Measurements from ENCODE around the gene SLC22A1. TPM values are rescaled to one million over a fixed set of nuclear protein-coding genes. Genes with fewer than 3 reads are reported as not detected.
A peak's percentile ranks its signal among the peaks of the same experiment; 100 is the strongest.
"Not testable (repeated sequence)": the region's sequence is repeated elsewhere in the genome, so short reads cannot be mapped to it uniquely, and the experiment has no call there.

The SLC22A1 gene
- total RNA-seq, 1 experiment from 2014 or later = 0.95 TPM

GRCh38 chr6:160131636-160132296 lies 10.2 kb downstream of the SLC22A1 start:
- DNase-seq (ENCODE audit: low read depth, low spot score) = no peak

GRCh38 chr6:160132297-160132637 lies 10.7 kb downstream of the SLC22A1 start:
- in situ Hi-C loops (cut with HindIII; ENCODE audit: low pct_unique_long_range_greater_than_20kb, low sequenced_read_pairs) = no loop called here
- DNase-seq (ENCODE audit: low read depth, low spot score) = no peak

More at GRCh38 chr6:160131636-160132296, 10.2 kb downstream of the SLC22A1 start:
- in situ Hi-C loops (cut with HindIII; ENCODE audit: low pct_unique_long_range_greater_than_20kb, low sequenced_read_pairs) = no loop called here

GRCh38 chr6:160132776-160133338 lies 11.2 kb downstream of the SLC22A1 start:
- DNase-seq (ENCODE audit: low read depth, low spot score) = no peak
- in situ Hi-C loops (cut with HindIII; ENCODE audit: low pct_unique_long_range_greater_than_20kb, low sequenced_read_pairs) = no loop called here

- in situ Hi-C loops (cut with HindIII; ENCODE audit: low pct_unique_long_range_greater_than_20kb, low sequenced_read_pairs) = no loop called here
- DNase-seq (ENCODE audit: low read depth, low spot score) = no peak
These were observed 12.1 kb downstream of the SLC22A1 start for GRCh38 chr6:160133441-160134336.

- in situ Hi-C loops (cut with HindIII; ENCODE audit: low pct_unique_long_range_greater_than_20kb, low sequenced_read_pairs); DNase-seq (ENCODE audit: low read depth, low spot score): not testable (repeated sequence)
These were observed 12.7 kb downstream of the SLC22A1 start for GRCh38 chr6:160134337-160134751.

GRCh38 chr6:160134779-160135547 lies 13.3 kb downstream of the SLC22A1 start:
- DNase-seq (ENCODE audit: low read depth, low spot score) = no peak
- in situ Hi-C loops (cut with HindIII; ENCODE audit: low pct_unique_long_range_greater_than_20kb, low sequenced_read_pairs) = no loop called here

GRCh38 chr6:160135907-160136655 lies 14.5 kb downstream of the SLC22A1 start:
- in situ Hi-C loops (cut with HindIII; ENCODE audit: low pct_unique_long_range_greater_than_20kb, low sequenced_read_pairs) = no loop called here
- no peak for DNase-seq (ENCODE audit: low read depth, low spot score)

- DNase-seq (ENCODE audit: low read depth, low spot score) = no peak
- in situ Hi-C loops (cut with HindIII; ENCODE audit: low pct_unique_long_range_greater_than_20kb, low sequenced_read_pairs) = no loop called here
These were observed 15.7 kb downstream of the SLC22A1 start for GRCh38 chr6:160137130-160137988.

- peak; percentile 56 for DNase-seq (ENCODE audit: low read depth, low spot score)
These were observed 16.6 kb downstream of the SLC22A1 start for GRCh38 chr6:160137989-160138835.

GRCh38 chr6:160138839-160139419 lies 17.3 kb downstream of the SLC22A1 start:
- DNase-seq (ENCODE audit: low read depth, low spot score) = no peak
- in situ Hi-C loops (cut with HindIII; ENCODE audit: low pct_unique_long_range_greater_than_20kb, low sequenced_read_pairs) = no loop called here

More at GRCh38 chr6:160137989-160138835, 16.6 kb downstream of the SLC22A1 start:
- in situ Hi-C loops (cut with HindIII; ENCODE audit: low pct_unique_long_range_greater_than_20kb, low sequenced_read_pairs) = no loop called here

GRCh38 chr6:160139420-160139851 lies 17.8 kb downstream of the SLC22A1 start:
- DNase-seq (ENCODE audit: low read depth, low spot score) = no peak
- in situ Hi-C loops (cut with HindIII; ENCODE audit: low pct_unique_long_range_greater_than_20kb, low sequenced_read_pairs) = no loop called here

- DNase-seq (ENCODE audit: low read depth, low spot score); in situ Hi-C loops (cut with HindIII; ENCODE audit: low pct_unique_long_range_greater_than_20kb, low sequenced_read_pairs): not testable (repeated sequence)
These were observed 18.9 kb downstream of the SLC22A1 start for GRCh38 chr6:160140493-160140892.

- in situ Hi-C loops (cut with HindIII; ENCODE audit: low pct_unique_long_range_greater_than_20kb, low sequenced_read_pairs) = no loop called here
- no peak for DNase-seq (ENCODE audit: low read depth, low spot score)
These were observed 19.5 kb downstream of the SLC22A1 start for GRCh38 chr6:160141001-160141726.

- no peak for DNase-seq (ENCODE audit: low read depth, low spot score)
- in situ Hi-C loops (cut with HindIII; ENCODE audit: low pct_unique_long_range_greater_than_20kb, low sequenced_read_pairs) = no loop called here
These were observed 20.6 kb downstream of the SLC22A1 start for GRCh38 chr6:160142115-160142715.

Measured in SK-MEL-5 (cell line).